ENCODE results near the gene STK31. TPM values are rescaled to one million over a fixed set of nuclear protein-coding genes. Genes with fewer than 3 reads are reported as not detected.
"Not testable (repeated sequence)": the region's sequence is repeated elsewhere in the genome, so short reads cannot be mapped to it uniquely, and the experiment has no call there.

Gene STK31
- total and polyA plus RNA-seq, 4 experiments from 2014 or later = 0.55 to 1.1 TPM; not detected in 2

- POLR2A ChIA-PET (ENCODE audit: partially characterized antibody) = no interaction called here
- no peaks in the 10 kb centered on the region for H3K4me1 ChIP-seq (ENCODE audit: insufficient read depth, low read length)
- CTCF ChIA-PET (ENCODE audit: partially characterized antibody) = interaction anchor here (2.2 kb wide), 1 partner anchor 803 kb away, joined by 10 read pairs; no protein-coding TSS in a partner anchor
- Mint-ChIP-seq H3K27me3 (peaks cover 0 to 2% of the 10 kb centered on the region in 2 donors), H3K9me3 (no peaks in the 10 kb centered on the region), H3K36me3 (no peaks in the 10 kb centered on the region), H3K4me1 (peaks cover 0 to 1% (median 0%) of the 10 kb centered on the region in 4 donors), H3K27ac (no peak overlapping the region), H3K4me3 (no peak overlapping the region)
- peak in 4 of 5 donors; percentile 4 to 11 (median 9) for DNase-seq
- intact Hi-C loops (cut with micrococcal nuclease) = loop anchor here (1.0 to 2.0 kb wide), 2 partner anchors 520 to 802 kb away; no protein-coding TSS in a partner anchor
- H3K27me3 ChIP-seq (ENCODE audit: insufficient read depth, low read length) = no peaks in the 10 kb centered on the region
- H3K9me3 ChIP-seq (ENCODE audit: control insufficient read depth in 1 of 2, low read length in 2 of 2) = no peaks in the 10 kb centered on the region
- H3K4me3 ChIP-seq (ENCODE audit: low read length in 2 of 2) = no peak overlapping the region
- no peak overlapping the region for H3K27ac ChIP-seq (ENCODE audit: low read depth, low read length)
- no peaks in the 10 kb centered on the region for H3K36me3 ChIP-seq (ENCODE audit: insufficient read depth, low read length)
Measured at GRCh38 chr7:23863209-23863787, 153.3 kb downstream of the STK31 start.

DNA sequence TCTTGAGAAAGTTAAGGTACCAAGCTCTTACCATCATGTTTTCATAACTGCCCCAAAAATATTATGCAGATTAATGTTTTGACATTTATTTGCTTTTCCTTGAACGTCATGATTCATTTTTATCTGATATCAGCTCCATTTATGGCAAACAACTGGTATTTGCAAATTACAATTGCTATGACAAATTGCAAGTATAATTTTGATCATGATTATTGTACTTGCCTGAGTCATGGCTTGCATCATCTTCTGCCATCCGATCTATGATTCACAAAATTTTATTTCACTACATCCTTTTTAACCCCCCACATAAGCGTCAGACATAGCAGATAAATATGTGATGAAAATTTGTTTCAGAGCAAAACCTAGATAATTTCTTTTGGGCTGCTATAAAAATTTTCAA is 155.0 kb downstream of the STK31 start:
- H3K9me3 Mint-ChIP-seq = peaks cover 0 to 6% (median 0%) of the 10 kb centered on the region in 8 donors
- intact Hi-C loops (cut with micrococcal nuclease) = no loop called here

GRCh38 chr7:23873306-23873705 is 163.3 kb downstream of the STK31 start:
- CTCF ChIA-PET (ENCODE audit: partially characterized antibody) = no interaction called here
- no peak overlapping the region for H3K4me3 Mint-ChIP-seq
- no peak for DNase-seq
- no peaks in the 10 kb centered on the region for H3K4me1 ChIP-seq (ENCODE audit: insufficient read depth, low read length)
- H3K36me3 ChIP-seq (ENCODE audit: insufficient read depth, low read length) = no peaks in the 10 kb centered on the region
- intact Hi-C loops (cut with micrococcal nuclease) = no loop called here
- POLR2A ChIA-PET (ENCODE audit: partially characterized antibody) = no interaction called here
- no peaks in the 10 kb centered on the region for H3K27me3 ChIP-seq (ENCODE audit: insufficient read depth, low read length)
- no peaks in the 10 kb centered on the region for H3K4me1 Mint-ChIP-seq
- peaks cover 7 to 9% of the 10 kb centered on the region in 2 donors for H3K27me3 Mint-ChIP-seq
- peaks cover 0 to 14% (median under 1%) of the 10 kb centered on the region in 8 donors for H3K9me3 Mint-ChIP-seq
- no peak overlapping the region for H3K4me3 ChIP-seq (ENCODE audit: low read length in 2 of 2)
- no peaks in the 10 kb centered on the region for H3K9me3 ChIP-seq (ENCODE audit: control insufficient read depth in 1 of 2, low read length in 2 of 2)
- no peak overlapping the region for H3K27ac ChIP-seq (ENCODE audit: low read depth, low read length)
- no peaks in the 10 kb centered on the region for H3K36me3 Mint-ChIP-seq
- H3K27ac Mint-ChIP-seq = no peak overlapping the region

More for the DNA sequence above, 155.0 kb downstream of the STK31 start:
- H3K36me3 ChIP-seq (ENCODE audit: insufficient read depth, low read length) = no peaks in the 10 kb centered on the region
- DNase-seq = no peak
- H3K36me3 Mint-ChIP-seq = no peaks in the 10 kb centered on the region
- no peak overlapping the region for H3K4me3 Mint-ChIP-seq
- H3K4me1 ChIP-seq (ENCODE audit: insufficient read depth, low read length) = no peaks in the 10 kb centered on the region
- H3K27ac ChIP-seq (ENCODE audit: low read depth, low read length) = no peak overlapping the region
- no peak overlapping the region for H3K27ac Mint-ChIP-seq
- H3K27me3 Mint-ChIP-seq = peaks cover 2 to 4% of the 10 kb centered on the region in 2 donors
- H3K9me3 ChIP-seq (ENCODE audit: control insufficient read depth in 1 of 2, low read length in 2 of 2) = no peaks in the 10 kb centered on the region
- H3K27me3 ChIP-seq (ENCODE audit: insufficient read depth, low read length) = no peaks in the 10 kb centered on the region
- no peak overlapping the region for H3K4me3 ChIP-seq (ENCODE audit: low read length in 2 of 2)
- ChIA-PET POLR2A (ENCODE audit: partially characterized antibody) (no interaction called here), CTCF (ENCODE audit: partially characterized antibody) (interaction anchor here (2.2 kb wide), 1 partner anchor 801 kb away, joined by 10 read pairs; no protein-coding TSS in a partner anchor)
- peaks cover 0 to 1% (median 0%) of the 10 kb centered on the region in 4 donors for H3K4me1 Mint-ChIP-seq

GRCh38 chr7:23876526-23876925 is 166.5 kb downstream of the STK31 start:
- H3K27ac ChIP-seq (ENCODE audit: low read depth, low read length); H3K27me3 ChIP-seq (ENCODE audit: insufficient read depth, low read length); CTCF ChIA-PET (ENCODE audit: partially characterized antibody); POLR2A ChIA-PET (ENCODE audit: partially characterized antibody); H3K4me1 ChIP-seq (ENCODE audit: insufficient read depth, low read length); H3K36me3 Mint-ChIP-seq; H3K27me3 Mint-ChIP-seq; intact Hi-C loops (cut with micrococcal nuclease); H3K27ac Mint-ChIP-seq; H3K36me3 ChIP-seq (ENCODE audit: insufficient read depth, low read length); DNase-seq; H3K9me3 ChIP-seq (ENCODE audit: control insufficient read depth in 1 of 2, low read length in 2 of 2); H3K4me1 Mint-ChIP-seq; H3K4me3 ChIP-seq (ENCODE audit: low read length in 2 of 2): not testable (repeated sequence)
- Mint-ChIP-seq H3K4me3 (peak overlapping the region in 1 of 8 donors; percentile 39), H3K9me3 (peaks cover 0 to 14% (median 3%) of the 10 kb centered on the region in 8 donors)

Other genes starting within 250 kb of the STK31 start
- gene IGF2BP3, start 239.7 kb upstream of the STK31 start, total RNA-seq = not detected
- not detected for gene IGF2BP3, start 239.7 kb upstream of the STK31 start, polyA plus RNA-seq
- gene TRA2A, start 178.2 kb upstream of the STK31 start, total RNA-seq = 100 to 1,000 TPM; 143 to 145 TPM
- gene TRA2A, start 178.2 kb upstream of the STK31 start, polyA plus RNA-seq = 10 to 100 TPM; 37.5 to 37.6 TPM
- 10 to 100 TPM; 15.5 to 17.7 TPM for gene CCDC126, start 112.8 kb upstream of the STK31 start, total RNA-seq
- gene CCDC126, start 112.8 kb upstream of the STK31 start, polyA plus RNA-seq = 10 to 100 TPM; 11.9 to 22.0 TPM
- gene FAM221A, start 30.0 kb upstream of the STK31 start, total RNA-seq = 1 to 10 TPM; 6.8 to 7.3 TPM
- 1 to 10 TPM; 4.2 to 6.1 TPM for gene FAM221A, start 30.0 kb upstream of the STK31 start, polyA plus RNA-seq

Data from CD4-positive, alpha-beta memory T cell (primary cell).